HG02981 (cell line): ENCODE measurements around the gene WDR19.
"Not testable (repeated sequence)": the region's sequence is repeated elsewhere in the genome, so short reads cannot be mapped to it uniquely, and the experiment has no call there.

Source experiments
- ATAC-seq: cut with Tn5 transposase; IDR thresholded peaks from one replicate; pipeline ENCODE4 v1.9.1; 2021; ENCODE audit warnings: mild to moderate bottlenecking, moderate library complexity; ENCODE audit not compliant: unreplicated experiment

The WDR19 gene

DNA sequence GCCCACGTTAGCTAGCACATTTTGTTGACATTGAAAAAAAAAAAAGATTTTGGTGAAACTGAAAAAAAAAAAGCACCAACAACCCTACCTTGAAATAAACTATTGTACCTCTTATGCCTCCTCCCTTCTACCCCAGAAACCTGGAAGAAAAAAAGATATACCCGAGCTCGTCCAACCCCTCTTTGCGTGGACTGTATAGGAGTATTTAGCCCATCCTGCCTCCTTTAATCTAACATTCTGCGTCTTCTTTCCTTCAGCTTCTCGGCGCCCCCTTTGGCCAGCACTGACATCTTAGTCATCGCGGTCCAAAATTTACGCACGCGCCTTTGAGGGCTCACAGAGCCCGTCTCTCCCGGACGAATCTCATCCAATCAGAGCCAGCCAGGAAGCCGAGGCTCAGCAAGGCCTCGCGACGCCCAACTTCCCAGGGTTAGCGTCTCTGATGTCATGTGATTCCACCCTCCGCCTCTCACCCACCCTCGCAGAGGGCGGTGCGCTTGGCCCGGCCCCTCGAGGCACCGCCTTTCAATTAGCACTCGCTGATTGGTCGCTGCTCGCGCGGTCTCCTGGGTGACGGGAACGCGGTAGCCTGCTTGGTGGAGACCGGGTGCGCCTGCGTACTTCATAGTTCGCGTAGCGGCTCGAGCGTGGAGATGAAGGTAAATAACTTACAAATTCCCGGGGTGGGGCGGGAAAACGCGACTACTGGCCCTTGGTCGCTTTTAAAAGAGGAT, at the start of gene WDR19:
Gene WDR19 (plus strand): TSS at position 625 of the 734 bp plus-strand sequence. CDS start 29 bp downstream, at position 654.
- peak; percentile 98 for ATAC-seq

DNA sequence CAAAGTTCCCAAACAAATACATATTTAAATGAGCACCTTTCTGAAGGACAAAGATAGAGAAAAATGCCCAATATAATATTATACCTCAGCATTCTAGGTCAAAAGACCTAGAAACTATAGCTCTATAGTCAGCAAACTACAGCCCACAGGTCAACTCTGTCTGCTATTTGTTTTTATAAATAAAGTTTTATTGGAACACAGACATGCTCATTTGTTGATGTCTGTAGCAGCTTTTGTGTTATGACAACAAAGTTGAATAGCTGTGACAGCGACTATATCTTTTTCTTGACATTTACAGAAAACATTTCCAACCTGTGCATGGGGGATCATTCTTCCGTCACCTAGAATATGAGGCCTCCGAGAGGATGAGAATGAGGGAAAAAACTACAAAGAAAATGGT, 48.7 kb upstream of the WDR19 start:
- ATAC-seq: no peak

DNA sequence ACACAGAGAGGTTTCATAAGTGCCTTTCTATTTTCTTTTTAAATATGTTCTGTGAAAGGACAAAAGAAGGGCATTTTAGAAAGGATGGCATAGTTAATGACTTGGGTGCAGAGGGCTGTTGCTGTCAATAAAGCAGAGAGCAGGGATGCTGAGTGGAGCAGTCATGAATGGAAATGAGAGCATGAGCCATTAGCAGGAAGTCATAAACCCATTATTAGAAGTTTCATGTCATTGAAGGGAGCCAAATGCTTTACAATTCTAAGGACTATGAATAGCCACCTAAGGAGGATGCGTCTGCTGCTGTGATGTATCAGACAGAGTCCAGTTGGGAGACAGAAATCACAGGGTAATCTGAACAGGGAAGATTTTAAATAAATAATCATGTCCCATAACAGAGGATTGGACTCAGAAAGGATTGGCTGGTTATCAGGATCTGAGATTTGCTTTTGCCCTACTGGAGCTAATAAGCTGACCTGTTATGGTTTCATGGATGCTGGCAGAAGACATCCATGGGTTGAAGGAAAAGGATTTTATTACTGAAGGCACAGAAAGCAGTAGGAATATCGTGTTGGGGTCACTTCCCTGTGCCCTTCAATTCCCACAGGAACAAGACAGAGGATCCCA, 47.5 kb upstream of the WDR19 start:
- no peak for ATAC-seq

GRCh38 chr4:39138227-39138626, 44.1 kb upstream of the WDR19 start:
- ATAC-seq: not testable (repeated sequence)

DNA sequence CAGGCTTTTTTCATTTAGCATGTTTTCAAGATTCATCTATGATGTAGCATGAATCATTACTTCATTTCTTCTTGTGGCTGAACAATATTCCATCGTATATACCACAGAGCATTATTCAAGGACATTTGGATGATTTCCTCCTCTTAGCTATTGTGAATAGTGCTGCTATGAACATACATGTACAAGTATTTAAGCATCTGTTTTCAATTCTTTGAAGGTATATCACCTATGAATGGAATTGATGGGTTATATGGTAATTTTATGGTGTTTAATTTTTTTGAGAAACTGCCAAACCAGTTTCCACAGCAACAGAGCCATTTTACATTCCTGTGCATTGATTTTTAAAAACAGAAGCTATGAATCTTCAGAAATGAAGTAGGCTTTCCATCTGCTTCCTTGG, 36.1 kb upstream of the WDR19 start:
- ATAC-seq: no peak

- no peak for ATAC-seq
Observed at GRCh38 chr4:39154009-39154408, 28.3 kb upstream of the WDR19 start.

DNA sequence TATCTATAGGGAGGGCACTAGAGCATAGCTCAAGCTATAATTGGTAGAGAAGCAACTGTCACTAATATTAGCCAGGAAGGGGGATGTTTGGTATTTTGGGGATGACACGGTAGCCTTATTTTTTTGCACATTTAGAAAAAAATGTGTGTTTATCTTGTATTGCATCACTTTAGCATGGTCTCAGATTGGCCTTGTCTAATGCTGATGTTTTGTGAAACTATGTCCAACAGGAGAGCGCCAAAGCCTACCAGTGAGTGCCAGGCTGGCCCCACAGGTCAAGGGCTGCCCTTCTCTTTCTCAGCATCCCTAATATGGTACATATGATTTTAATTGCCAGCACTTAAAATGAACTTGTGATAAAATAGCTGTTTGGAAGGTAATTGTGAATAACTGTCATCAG, 24.8 kb upstream of the WDR19 start:
- ATAC-seq: no peak

DNA sequence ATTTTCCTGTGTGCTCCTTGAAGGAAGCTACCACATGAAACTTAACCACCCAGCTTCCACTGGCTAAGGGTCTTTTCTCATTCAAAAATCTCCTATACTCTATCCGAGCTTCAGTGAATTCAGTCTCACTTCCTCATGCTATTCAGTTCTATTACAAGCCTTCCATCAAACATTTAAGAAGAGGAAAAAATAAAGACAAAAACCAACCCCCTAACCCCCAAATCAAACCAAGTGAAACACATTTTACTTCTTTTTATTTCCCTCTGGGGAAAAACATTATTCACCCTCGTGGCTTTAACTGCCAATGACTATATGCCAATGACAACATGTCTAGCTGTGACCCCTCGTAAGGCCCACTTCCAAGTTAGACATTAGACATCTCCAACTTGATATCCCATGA, 16.2 kb upstream of the WDR19 start:
- no peak for ATAC-seq

DNA sequence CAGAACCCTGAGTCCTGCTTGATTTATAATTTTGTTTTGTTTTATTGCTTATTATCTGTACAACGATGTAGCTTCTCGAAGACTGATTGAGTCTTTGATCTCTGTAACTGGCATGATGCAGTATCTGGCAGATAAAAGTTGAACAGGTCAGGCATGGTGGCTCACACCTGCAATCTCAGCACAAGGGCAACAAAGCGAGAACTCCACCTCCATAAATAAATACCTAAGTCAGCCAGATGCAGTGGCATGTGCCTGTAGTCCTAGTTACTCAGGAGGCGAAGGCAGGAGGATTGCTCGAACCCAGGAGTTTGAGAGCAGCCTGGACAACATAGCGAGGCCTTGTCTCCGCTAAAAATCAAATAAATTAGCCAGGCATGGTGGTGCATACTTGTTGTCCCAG, 15.7 kb upstream of the WDR19 start:
- no peak for ATAC-seq

- no peak for ATAC-seq
Observed at GRCh38 chr4:39169426-39169825, 12.9 kb upstream of the WDR19 start.

DNA sequence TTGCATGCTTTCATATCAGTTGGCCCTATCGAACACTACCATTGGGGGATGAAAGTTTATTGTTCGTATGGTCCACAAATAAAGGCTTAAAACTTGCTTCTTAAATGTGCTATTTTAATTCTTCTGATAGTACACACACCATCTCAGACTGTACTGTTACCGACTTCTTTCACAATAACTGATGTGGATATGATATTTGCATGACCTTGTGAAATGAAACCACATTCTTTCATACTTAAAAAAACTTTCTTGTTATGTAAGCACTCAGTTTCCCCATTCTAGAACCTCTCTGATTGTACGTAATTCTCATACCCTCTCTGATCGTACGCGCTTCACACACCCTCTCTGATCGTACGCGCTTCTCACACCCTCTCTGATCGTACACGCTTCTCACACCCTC, 12.0 kb upstream of the WDR19 start:
- ATAC-seq: no peak

GRCh38 chr4:39178706-39179105, 3.6 kb upstream of the WDR19 start:
- ATAC-seq: no peak

GRCh38 chr4:39179681-39180080, 2.6 kb upstream of the WDR19 start:
- no peak for ATAC-seq

GRCh38 chr4:39180629-39181028, 1.7 kb upstream of the WDR19 start:
- not testable (repeated sequence) for ATAC-seq

DNA sequence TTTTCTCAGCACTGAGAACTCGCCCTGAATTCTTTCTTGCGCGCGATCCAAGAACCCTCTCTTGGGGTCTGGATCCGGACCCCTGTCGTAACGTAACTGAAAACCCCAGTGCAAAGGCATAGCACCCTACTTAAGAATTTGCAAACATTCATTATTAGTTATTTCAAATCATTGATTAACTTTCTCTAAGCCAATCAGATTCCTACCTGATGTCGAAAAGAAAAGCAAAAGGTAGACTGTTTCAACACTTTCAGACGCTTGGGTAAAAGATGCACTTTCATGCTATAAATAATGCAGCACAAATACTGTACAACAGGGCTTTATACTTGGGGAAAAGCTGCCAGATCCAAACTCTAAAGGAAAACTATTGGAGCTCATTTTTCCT, 817 bp upstream of the WDR19 start:
- ATAC-seq: no peak

DNA sequence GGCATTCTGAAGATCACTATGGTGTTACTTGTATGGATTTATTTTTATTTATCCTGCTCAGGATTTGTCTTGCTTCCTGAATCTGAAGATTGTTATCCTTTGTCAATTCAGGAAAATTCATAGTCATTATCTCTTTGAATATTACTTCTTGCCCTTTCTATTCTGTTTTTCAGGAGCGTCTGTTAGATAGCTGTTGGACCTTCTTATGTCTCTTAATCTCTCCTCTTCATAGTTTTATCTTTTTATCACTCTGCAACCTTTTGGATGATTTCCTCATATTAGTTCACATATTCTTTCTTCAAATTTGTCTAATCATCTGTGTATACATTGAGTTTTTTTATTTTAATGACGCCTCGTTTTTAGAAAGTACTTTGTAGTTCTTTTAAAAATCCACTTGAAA, 19.6 kb downstream of the WDR19 start:
- ATAC-seq: no peak

- ATAC-seq: no peak
Observed at GRCh38 chr4:39204543-39204942, 22.2 kb downstream of the WDR19 start.

- ATAC-seq: no peak
Observed at GRCh38 chr4:39205000-39205399, 22.7 kb downstream of the WDR19 start.

DNA sequence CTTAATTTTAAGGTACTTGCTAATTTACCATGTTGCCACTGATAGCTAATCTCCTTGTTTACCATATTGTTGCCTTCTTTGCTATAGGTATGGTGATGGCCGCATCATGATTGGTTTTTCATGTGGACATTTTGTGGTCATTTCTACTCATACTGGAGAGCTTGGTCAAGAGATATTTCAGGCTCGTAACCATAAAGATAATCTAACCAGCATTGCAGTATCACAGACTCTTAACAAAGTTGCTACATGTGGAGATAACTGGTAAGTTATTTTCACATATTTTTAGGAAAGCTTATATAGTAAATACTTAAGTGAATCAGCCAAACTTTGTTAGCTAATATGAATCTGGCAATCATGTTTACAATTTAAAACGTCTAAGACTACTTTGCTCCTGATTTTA, 23.1 kb downstream of the WDR19 start:
- ATAC-seq: no peak

GRCh38 chr4:39227906-39228305, 45.6 kb downstream of the WDR19 start:
- ATAC-seq: no peak

GRCh38 chr4:39228377-39228776, 46.0 kb downstream of the WDR19 start:
- ATAC-seq: no peak

DNA sequence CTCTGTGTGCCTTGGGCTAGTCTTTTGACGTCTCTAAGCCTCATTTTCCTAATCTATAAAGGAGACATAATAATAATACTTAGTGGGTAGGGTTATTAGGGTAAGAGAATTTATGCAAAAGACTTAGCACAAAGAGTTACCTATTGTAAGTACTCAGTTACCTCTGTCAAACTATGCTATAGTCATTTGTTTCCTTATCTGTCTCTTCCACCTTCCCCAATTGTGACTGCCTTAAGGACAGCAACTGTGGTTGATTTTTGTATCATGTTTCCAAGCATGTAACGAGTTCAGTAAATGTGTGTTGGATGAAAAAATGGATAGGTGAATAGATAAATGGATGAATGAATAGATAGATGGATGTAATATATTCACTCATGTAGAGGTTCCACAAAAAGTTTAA, 48.1 kb downstream of the WDR19 start:
- no peak for ATAC-seq

DNA sequence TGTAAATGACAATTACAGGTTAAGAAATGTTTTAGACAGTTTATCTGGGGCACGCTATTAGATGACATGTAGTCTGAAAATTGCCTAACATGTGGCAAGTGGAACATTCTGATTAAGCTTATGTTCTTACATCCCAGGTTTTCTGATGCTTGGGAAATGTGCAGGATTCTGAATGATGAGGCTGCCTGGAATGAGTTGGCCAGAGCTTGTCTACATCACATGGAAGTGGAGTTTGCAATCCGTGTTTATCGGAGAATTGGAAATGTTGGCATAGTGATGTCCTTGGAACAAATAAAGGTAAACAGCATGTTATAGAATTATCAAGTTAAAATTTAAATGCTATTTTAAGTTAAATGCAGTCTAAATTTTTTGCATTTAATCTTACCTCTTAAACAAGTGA, 49.3 kb downstream of the WDR19 start:
- no peak for ATAC-seq
